Measurements from ENCODE around the gene GGTA1. TPM values are rescaled to one million over a fixed set of nuclear protein-coding genes. Genes with fewer than 3 reads are reported as not detected.

GGTA1 gene
- total and polyA plus RNA-seq, 4 donors: 2.4 to 3.3 (median 2.8) TPM

GRCh38 chr9:121545150-121545874, 45.7 kb upstream of the GGTA1 start:
- no peak overlapping the region for H3K27ac ChIP-seq (ENCODE audit: low read depth in 1 of 2, low read length in 2 of 2)
- no peaks in the 10 kb centered on the region for H3K36me3 ChIP-seq (ENCODE audit: control insufficient read depth in 4 of 4, insufficient read depth in 3 of 4, low read depth in 1 of 4, low read length in 3 of 4)
- TF ChIP-seq EGR1 (IDR thresholded peaks at IDR 0.05; ENCODE audit: low read depth in 2 of 2): no peak
- 43% methylated on average over 33 of the region's 33 CpGs for WGBS
- DNase-seq (ENCODE audit: low spot score): no peak
- H3K4me3 ChIP-seq (ENCODE audit: low read depth in 1 of 3, low read length in 3 of 3): no peak overlapping the region
- peaks cover 0 to 7% (median 3%) of the 10 kb centered on the region in 4 donors for H3K4me1 ChIP-seq (ENCODE audit: control insufficient read depth in 4 of 4, insufficient read depth in 4 of 4, low read length in 3 of 4)
- H3K9me3 ChIP-seq (ENCODE audit: control insufficient read depth in 4 of 4, low read length in 3 of 4): no peaks in the 10 kb centered on the region
- H3K9ac ChIP-seq (ENCODE audit: low read depth in 1 of 2, low read length in 2 of 2): no peak overlapping the region
- H3K27me3 ChIP-seq (ENCODE audit: control insufficient read depth in 4 of 4, insufficient read depth in 4 of 4, low read length in 3 of 4): no peaks in the 10 kb centered on the region

GRCh38 chr9:121542025-121542424, 42.4 kb upstream of the GGTA1 start:
- Histone ChIP-seq H3K9me3 (ENCODE audit: control insufficient read depth in 4 of 4, low read length in 3 of 4) (no peaks in the 10 kb centered on the region), H3K36me3 (ENCODE audit: control insufficient read depth in 4 of 4, insufficient read depth in 3 of 4, low read depth in 1 of 4, low read length in 3 of 4) (no peaks in the 10 kb centered on the region), H3K27me3 (ENCODE audit: control insufficient read depth in 4 of 4, insufficient read depth in 4 of 4, low read length in 3 of 4) (no peaks in the 10 kb centered on the region), H3K4me1 (ENCODE audit: control insufficient read depth in 4 of 4, insufficient read depth in 4 of 4, low read length in 3 of 4) (peaks cover 0 to 7% (median 3%) of the 10 kb centered on the region in 4 donors), H3K4me3 (ENCODE audit: low read depth in 1 of 3, low read length in 3 of 3) (no peak overlapping the region), H3K9ac (ENCODE audit: low read depth in 1 of 2, low read length in 2 of 2) (no peak overlapping the region), H3K27ac (ENCODE audit: low read depth in 1 of 2, low read length in 2 of 2) (no peak overlapping the region)
- no peak for DNase-seq (ENCODE audit: low spot score)
- WGBS: 85% methylated on average over 4 of the region's 4 CpGs
- TF ChIP-seq FOXA1 (IDR thresholded peaks at IDR 0.05): no peak
- TF ChIP-seq RAD21 (IDR thresholded peaks at IDR 0.05): no peak
- no peak for TF ChIP-seq REST (IDR thresholded peaks at IDR 0.05)
- TF ChIP-seq HNF4G (IDR thresholded peaks at IDR 0.05): no peak
- no peak for TF ChIP-seq MAX (IDR thresholded peaks at IDR 0.05)
- no peak for TF ChIP-seq ATF3 (IDR thresholded peaks at IDR 0.05)
- TF ChIP-seq GABPA (IDR thresholded peaks at IDR 0.05 in 1 of 2, conservative IDR thresholded peaks at IDR 0.05 in 1 of 2): no peak
- TF ChIP-seq HNF4A (conservative IDR thresholded peaks at IDR 0.05): no peak

- Histone ChIP-seq H3K4me1 (ENCODE audit: control insufficient read depth in 4 of 4, insufficient read depth in 4 of 4, low read length in 3 of 4) (peaks cover 0 to 7% (median 3%) of the 10 kb centered on the region in 4 donors), H3K27me3 (ENCODE audit: control insufficient read depth in 4 of 4, insufficient read depth in 4 of 4, low read length in 3 of 4) (no peaks in the 10 kb centered on the region), H3K9me3 (ENCODE audit: control insufficient read depth in 4 of 4, low read length in 3 of 4) (no peaks in the 10 kb centered on the region), H3K27ac (ENCODE audit: low read depth in 1 of 2, low read length in 2 of 2) (no peak overlapping the region), H3K9ac (ENCODE audit: low read depth in 1 of 2, low read length in 2 of 2) (no peak overlapping the region), H3K36me3 (ENCODE audit: control insufficient read depth in 4 of 4, insufficient read depth in 3 of 4, low read depth in 1 of 4, low read length in 3 of 4) (no peaks in the 10 kb centered on the region), H3K4me3 (ENCODE audit: low read depth in 1 of 3, low read length in 3 of 3) (no peak overlapping the region)
- WGBS: 84% methylated on average over 3 of the region's 3 CpGs
- no peak for DNase-seq (ENCODE audit: low spot score)
- TF ChIP-seq YY1 (IDR thresholded peaks at IDR 0.05) (no peak), CTCF (IDR thresholded peaks at IDR 0.05; ENCODE audit: low read depth, low read length, missing input control) (no peak), JUND (IDR thresholded peaks at IDR 0.05) (no peak), MAX (IDR thresholded peaks at IDR 0.05) (no peak), FOXA1 (IDR thresholded peaks at IDR 0.05) (no peak), FOXA2 (IDR thresholded peaks at IDR 0.05) (no peak), REST (IDR thresholded peaks at IDR 0.05) (no peak), NR2F2 (IDR thresholded peaks at IDR 0.05) (no peak), TAF1 (conservative IDR thresholded peaks at IDR 0.05) (no peak), ATF3 (IDR thresholded peaks at IDR 0.05) (no peak), RXRA (IDR thresholded peaks at IDR 0.05) (no peak), HNF4G (IDR thresholded peaks at IDR 0.05) (no peak), SP1 (IDR thresholded peaks at IDR 0.05) (no peak)
These were observed 41.6 kb upstream of the GGTA1 start for GRCh38 chr9:121541256-121541655.
